K562 (cell line): ENCODE results near the gene SLC43A1. TPM values are rescaled to one million over a fixed set of nuclear protein-coding genes. Genes with fewer than 3 reads are reported as not detected.

Source experiments
- ATAC-seq: fragments of 200-7000 bp; cut with Tn5 transposase; 3 replicates; pipeline ENCODE4 v1.9.1; 2020; ENCODE audit warnings: moderate library complexity
- BruUV-seq: library from RNA; stranded (reverse); fragments of 400-500 nt; replicated peaks from 2 replicates; lab custom pipeline; 2021; lab: Mats Ljungman, UMichigan
- CTCF ChIA-PET: fragments of 300-600 bp; formaldehyde crosslinking; extraction: SDS; loops from one replicate; lab custom pipeline; 2021; ENCODE audit warnings: low intra/inter-chr PET ratio; lab: Yijun Ruan, JAX
- POLR2A ChIA-PET: fragments of 300-600, 350-650 bp; sonication (Branson Sonifier 250); formaldehyde crosslinking; extraction: SDS; loops from one replicate; lab custom pipeline; 2021; ENCODE audit warnings: antibody characterized with exemption, inconsistent platforms; lab: Yijun Ruan, JAX
- DNase-seq, 4 experiments: peaks; one replicate each; pipeline versions ENCODE4 v3.0.0 to v3.0.0-alpha.2; 2011 to 2018; ENCODE audit warnings: low spot score in 3 of 4, mixed read lengths in 3 of 4; ENCODE audit errors: extremely low read depth in 1 of 4
- FAIRE-seq: peaks from 2 replicates; lab custom pipeline; 2011; peaks lifted over from hg19 to GRCh38; lab: Jason Lieb, UNC
- H2AFZ ChIP-seq: 2 replicates; pipeline ENCODE4 v1.6.0; 2011; ENCODE audit warnings: low read depth, low read length, control low read depth, inconsistent platforms
- H3K27ac ChIP-seq: fragments of 200-600 bp; 3 replicates; pipeline ENCODE4 v1.8.0; 2011; ENCODE audit warnings: low read depth, mild to moderate bottlenecking, control low read depth, inconsistent platforms, low read length, moderate library complexity, mixed read lengths; ENCODE audit errors: extremely low read depth
- H3K27me3 ChIP-seq, 2 experiments: fragments of 300-600 bp in 1 of 2; 2 replicates in 1 of 2; 3 replicates in 1 of 2; pipeline versions ENCODE4 v1.6.0 to v1.8.0; 2011; ENCODE audit warnings: inconsistent platforms in 2 of 2, low read length in 2 of 2, mild to moderate bottlenecking in 1 of 2, mixed read lengths in 1 of 2, moderate library complexity in 1 of 2; ENCODE audit not compliant: control insufficient read depth in 2 of 2, insufficient read depth in 2 of 2
- H3K36me3 ChIP-seq: fragments of 300-600 bp; 3 replicates; pipeline ENCODE4 v1.8.0; 2011; ENCODE audit warnings: mild to moderate bottlenecking, low read length, inconsistent platforms; ENCODE audit not compliant: control insufficient read depth, insufficient read depth
- H3K4me1 ChIP-seq, 2 experiments: fragments of 200-600 bp in 1 of 2; replicated peaks in 1 of 2; 2 replicates in 1 of 2; 3 replicates in 1 of 2; pipeline versions ENCODE4 v1.5.1 to v1.8.0; 2011; ENCODE audit warnings: inconsistent platforms in 2 of 2, low read length in 2 of 2, mild to moderate bottlenecking in 1 of 2, mixed read lengths in 1 of 2, moderate library complexity in 1 of 2; ENCODE audit not compliant: control insufficient read depth in 2 of 2, insufficient read depth in 2 of 2
- H3K4me2 ChIP-seq: 2 replicates; pipeline ENCODE4 v1.6.1; 2011; ENCODE audit warnings: low read length, control low read depth, inconsistent platforms, mixed read lengths; ENCODE audit not compliant: insufficient read depth
- H3K4me3 ChIP-seq: fragments of 200-600 bp; sonication (generic), shearing (Covaris generic); 2 replicates; pipeline ENCODE4 v1.5.1; 2016; ENCODE audit warnings: control low read depth, inconsistent platforms
- H3K79me2 ChIP-seq: fragments of 200-600 bp; 3 replicates; pipeline ENCODE4 v1.8.0; 2011; ENCODE audit warnings: low read length, inconsistent platforms; ENCODE audit not compliant: control insufficient read depth, insufficient read depth
- H3K9ac ChIP-seq, 2 experiments: 2 replicates each; pipeline versions ENCODE4 v1.6.0 to v1.6.1; 2011; ENCODE audit warnings: low read depth in 2 of 2, low read length in 2 of 2, control low read depth in 1 of 2, inconsistent platforms in 1 of 2, mild to moderate bottlenecking in 1 of 2, mixed read lengths in 1 of 2; ENCODE audit not compliant: insufficient read depth in 1 of 2
- H3K9me1 ChIP-seq: one replicate; pipeline ENCODE4 v1.6.0; 2011; ENCODE audit warnings: inconsistent platforms, mild to moderate bottlenecking, low read length, moderate library complexity; ENCODE audit not compliant: control insufficient read depth, insufficient read depth
- H3K9me3 ChIP-seq: replicated peaks from 2 replicates; pipeline ENCODE4 v1.5.1; 2011; ENCODE audit warnings: low read depth, low read length, inconsistent platforms; ENCODE audit not compliant: control insufficient read depth, insufficient read depth
- H4K20me1 ChIP-seq: replicated peaks from 2 replicates; pipeline ENCODE4 v1.6.1; 2011; ENCODE audit warnings: low read length, inconsistent platforms, mixed read lengths; ENCODE audit not compliant: control insufficient read depth, insufficient read depth
- POLR2G ChIP-seq: fragments of 200-400 bp; formaldehyde crosslinking; IDR thresholded peaks from 2 replicates; pipeline ENCODE4 v1.6.1; 2017; ENCODE audit warnings: low read depth, mild to moderate bottlenecking, antibody characterized with exemption, low read length, moderate library complexity
- RBFOX2 ChIP-seq: fragments of 200-400 bp; formaldehyde crosslinking; IDR thresholded peaks from 2 replicates; pipeline ENCODE4 v1.6.1; 2017; ENCODE audit warnings: low read depth, mild to moderate bottlenecking, low read length, moderate library complexity
- ZSCAN29 ChIP-seq: fragments of 450-650 bp; IDR thresholded peaks from 2 replicates; pipeline ENCODE4 v1.6.1; 2017
- WGBS: fragments of 100-300 bp; shearing (Covaris generic); methylation state at CpG from one replicate; pipeline ENCODE4 v1.1.6; 2016; ENCODE audit warnings: low coverage, mixed read lengths; ENCODE audit not compliant: insufficient coverage; ENCODE audit errors: missing lambda C conversion rate; 5-methylcytosine and 5-hydroxymethylcytosine counted together
- in situ Hi-C: fragments of 300-500 bp; cut with MboI; formaldehyde crosslinking; loops from 4 replicates; pipeline ENCODE4 v1.15.0; 2018; ENCODE audit warnings: inconsistent platforms, mixed read lengths
- intact Hi-C: fragments of 100-400 bp; cut with micrococcal nuclease; formaldehyde crosslinking; loops from 2 replicates; pipeline ENCODE4 v1.14.2; 2022
- polyA plus RNA-seq, 8 experiments: library from polyadenylated mRNA; depleted of rRNA in 4 of 8; stranded (reverse) in 5 of 8; unstranded in 3 of 8; fragments of >200 nt; fragmentation: Nextera tagmentation in 2 of 8; fragmentation: Illumina TruSeq in 1 of 8; extraction: Ambion mirVana in 2 of 8; extraction: Trizol in 1 of 8; gene quantifications; 2 replicates each; pipeline versions ENCODE4 v1.2.1 to v1.2.3, GENCODE V29; 2011 to 2014; ENCODE audit warnings: inconsistent platforms in 1 of 8, missing spikeins in 1 of 8
- total RNA-seq, 7 experiments: library from RNA; depleted of rRNA in 6 of 7; stranded (reverse); fragments of >200 nt in 6 of 7; fragmentation: Illumina TruSeq in 2 of 7; extraction: Trizol in 2 of 7; gene quantifications; 2 replicates each; pipeline versions ENCODE4 v1.2.1 to v1.2.3, GENCODE V29; 2011 to 2021; ENCODE audit warnings: low replicate concordance in 1 of 7
- TF ChIP-seq, protein P1 (sequence below): fragments of 250-450 bp; sonication (Bioruptor Pico); IDR thresholded peaks from 2 replicates; pipeline ENCODE4 v1.4.0; 2020; ENCODE audit warnings: mild to moderate bottlenecking, moderate library complexity

Gene SLC43A1
- total and polyA plus RNA-seq, 9 of the 15 experiments (the other 6 are each of a cell fraction or from before 2014, with no cell fraction given) = 2.6 to 41.8 (median 24.6) TPM

DNA sequence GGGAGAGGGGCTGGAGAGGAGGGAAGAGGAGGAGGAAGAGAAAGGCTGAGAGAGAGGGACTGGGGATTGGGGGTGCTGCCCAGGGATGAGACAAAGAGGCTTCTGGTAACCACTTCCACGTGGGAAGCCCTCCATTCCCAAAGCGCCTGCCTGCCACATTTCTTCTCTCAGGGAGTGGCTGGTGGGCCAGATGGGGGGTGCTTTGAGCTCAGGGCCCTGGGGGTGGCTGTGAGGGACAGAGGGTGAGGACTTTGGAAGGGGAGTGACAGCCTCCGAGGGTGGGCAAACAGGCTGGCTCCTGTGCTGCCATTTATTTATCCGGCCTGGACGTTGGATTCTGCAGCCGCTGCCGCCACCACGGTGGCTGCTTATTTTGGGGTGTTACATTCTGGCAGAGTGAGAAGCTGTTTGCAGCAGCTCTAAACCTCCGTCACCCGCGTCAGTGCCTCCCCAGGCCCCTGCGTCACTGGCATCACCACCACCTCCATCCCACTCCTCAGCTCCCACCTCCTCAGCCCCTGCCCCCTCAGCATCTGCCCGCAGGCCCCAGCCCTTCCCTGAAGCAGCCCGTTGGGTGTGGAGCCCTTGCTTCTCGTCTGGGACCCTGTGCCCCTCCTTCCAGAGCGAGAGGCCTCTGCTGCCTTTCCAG, 53.5 kb downstream of the SLC43A1 start:
- 67% methylated on average over 13 of the region's 16 CpGs for WGBS
- Histone ChIP-seq H3K9me1 (no peaks in the 10 kb centered on the region), H2AFZ (no peak overlapping the region), H3K27me3 (no peaks in the 10 kb centered on the region), H3K27ac (no peak overlapping the region), H3K4me1 (peaks cover 22 to 58% of the 10 kb centered on the region in 2 experiments), H3K36me3 (no peaks in the 10 kb centered on the region), H3K79me2 (no peaks in the 10 kb centered on the region), H4K20me1 (peaks cover 5% of the 10 kb centered on the region), H3K4me2 (no peak overlapping the region), H3K9me3 (no peaks in the 10 kb centered on the region), H3K9ac (no peak overlapping the region), H3K4me3 (no peak overlapping the region)
- FAIRE-seq (no peak), ATAC-seq (no peak), DNase-seq (no peak)
- CTCF ChIA-PET = interaction anchor here (0.6 kb wide), 1 partner anchor 29 kb away, joined by 3 read pairs; no protein-coding TSS in a partner anchor
- TF ChIP-seq RBFOX2 = 0 out of 2 replicates have a peak, but pooled peaks have one; percentile 20
- TF ChIP-seq ZSCAN29 = no peak
- 0 out of 2 replicates have a peak, but pooled peaks have one; percentile 31 for TF ChIP-seq POLR2G
- TF ChIP-seq, protein P1, sequence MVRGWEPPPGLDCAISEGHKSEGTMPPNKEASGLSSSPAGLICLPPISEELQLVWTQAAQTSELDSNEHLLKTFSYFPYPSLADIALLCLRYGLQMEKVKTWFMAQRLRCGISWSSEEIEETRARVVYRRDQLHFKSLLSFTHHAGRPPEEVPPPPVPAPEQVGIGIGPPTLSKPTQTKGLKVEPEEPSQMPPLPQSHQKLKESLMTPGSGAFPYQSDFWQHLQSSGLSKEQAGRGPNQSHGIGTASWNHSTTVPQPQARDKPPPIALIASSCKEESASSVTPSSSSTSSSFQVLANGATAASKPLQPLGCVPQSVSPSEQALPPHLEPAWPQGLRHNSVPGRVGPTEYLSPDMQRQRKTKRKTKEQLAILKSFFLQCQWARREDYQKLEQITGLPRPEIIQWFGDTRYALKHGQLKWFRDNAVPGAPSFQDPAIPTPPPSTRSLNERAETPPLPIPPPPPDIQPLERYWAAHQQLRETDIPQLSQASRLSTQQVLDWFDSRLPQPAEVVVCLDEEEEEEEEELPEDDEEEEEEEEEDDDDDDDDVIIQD (CRISPR knock-in tag) = no peak
- intact Hi-C loops = no loop called here
- no TSS peak for BruUV-seq
- POLR2A ChIA-PET = interaction anchor here (1.9 kb wide), 1 partner anchor 11 kb away, joined by 6 read pairs; no protein-coding TSS in a partner anchor
- in situ Hi-C loops = no loop called here
